GM20000 (cell line): ENCODE measurements around the gene NME1.

Experiments
- DNase-seq: peaks from one replicate; pipeline ENCODE4 v3.0.0; 2012; ENCODE audit warnings: low spot score
- CTCF ChIP-seq: IDR thresholded peaks from 2 replicates; pipeline ENCODE4 v1.5.1; 2012; ENCODE audit warnings: mild to moderate bottlenecking, control low read depth; ENCODE audit errors: extremely low read depth, missing control alignments

Gene NME1

GRCh38 chr17:51200846-51201245 lies 47.5 kb downstream of the NME1 start:
- DNase-seq = no peak
- no peak for TF ChIP-seq CTCF

- no peak for TF ChIP-seq CTCF
- no peak for DNase-seq
These were observed 50.5 kb downstream of the NME1 start for GRCh38 chr17:51203838-51204237.
